Mesendoderm (in vitro differentiated cells): Measurements from ENCODE around the gene ARID1B.

ENCODE experiments used
- DNase-seq: peaks from one replicate; pipeline ENCODE4 v3.0.0; 2013
- H2AK5ac ChIP-seq: 2 replicates; pipeline ENCODE4 v1.6.1; 2013; ENCODE audit warnings: low read length, inconsistent platforms
- H2BK120ac ChIP-seq: 2 replicates; pipeline ENCODE4 v1.6.1; 2013; ENCODE audit warnings: low read depth, mild to moderate bottlenecking, low read length, moderate library complexity, mixed read lengths
- H2BK15ac ChIP-seq: replicated peaks from 2 replicates; pipeline ENCODE4 v1.6.1; 2013; ENCODE audit warnings: low read depth, mild to moderate bottlenecking, moderate library complexity
- H2BK5ac ChIP-seq: 2 replicates; pipeline ENCODE4 v1.6.1; 2013; ENCODE audit warnings: low read length, inconsistent platforms
- H3K18ac ChIP-seq: 2 replicates; pipeline ENCODE4 v1.6.1; 2013; ENCODE audit warnings: mild to moderate bottlenecking, low read length, mixed read lengths
- H3K23ac ChIP-seq: one replicate; pipeline ENCODE4 v1.6.1; 2013; ENCODE audit warnings: low read length
- H3K27ac ChIP-seq: 2 replicates; pipeline ENCODE4 v1.5.1; 2013; ENCODE audit warnings: low read depth, mild to moderate bottlenecking, inconsistent platforms, low read length, moderate library complexity
- H3K27me3 ChIP-seq: 2 replicates; pipeline ENCODE4 v1.6.1; 2013; ENCODE audit warnings: low read length, control low read depth, mild to moderate bottlenecking, inconsistent platforms; ENCODE audit not compliant: insufficient read depth, poor library complexity
- H3K36me3 ChIP-seq: 2 replicates; pipeline ENCODE4 v1.6.1; 2013; ENCODE audit warnings: low read length, inconsistent platforms; ENCODE audit not compliant: control insufficient read depth, insufficient read depth
- H3K4ac ChIP-seq: one replicate; pipeline ENCODE4 v1.6.1; 2013; ENCODE audit warnings: low read depth, mild to moderate bottlenecking, low read length, moderate library complexity
- H3K4me1 ChIP-seq: 2 replicates; pipeline ENCODE4 v1.6.1; 2013; ENCODE audit warnings: low read depth, low read length, inconsistent platforms; ENCODE audit not compliant: control insufficient read depth
- H3K4me2 ChIP-seq: 2 replicates; pipeline ENCODE4 v1.6.1; 2013; ENCODE audit warnings: low read length
- H3K4me3 ChIP-seq: 2 replicates; pipeline ENCODE4 v1.5.1; 2013; ENCODE audit warnings: mild to moderate bottlenecking, low read length
- H3K56ac ChIP-seq: one replicate; pipeline ENCODE4 v1.6.1; 2013; ENCODE audit warnings: low read length
- H3K79me1 ChIP-seq: 2 replicates; pipeline ENCODE4 v1.6.1; 2013; ENCODE audit warnings: low read length, inconsistent platforms
- H3K79me2 ChIP-seq: 2 replicates; pipeline ENCODE4 v1.6.1; 2013; ENCODE audit warnings: mild to moderate bottlenecking, low read length; ENCODE audit not compliant: control insufficient read depth, insufficient read depth
- H3K9ac ChIP-seq: 2 replicates; pipeline ENCODE4 v1.6.1; 2013; ENCODE audit warnings: low read length, inconsistent platforms
- H4K5ac ChIP-seq: one replicate; pipeline ENCODE4 v1.6.1; 2013; ENCODE audit warnings: low read length
- H4K8ac ChIP-seq: one replicate; pipeline ENCODE4 v1.6.1; 2013; ENCODE audit warnings: low read depth, mild to moderate bottlenecking, control low read depth, low read length, moderate library complexity
- WGBS: extraction: QIAGEN DNeasy Blood & Tissue Kit; methylation state at CpG from one replicate; pipeline ENCODE4 v1.1.7; 2013; ENCODE audit warnings: low lambda C conversion rate, missing lambda C conversion rate; ENCODE audit not compliant: insufficient coverage; ENCODE audit errors: extremely low coverage; 5-methylcytosine and 5-hydroxymethylcytosine counted together

ARID1B gene

DNA sequence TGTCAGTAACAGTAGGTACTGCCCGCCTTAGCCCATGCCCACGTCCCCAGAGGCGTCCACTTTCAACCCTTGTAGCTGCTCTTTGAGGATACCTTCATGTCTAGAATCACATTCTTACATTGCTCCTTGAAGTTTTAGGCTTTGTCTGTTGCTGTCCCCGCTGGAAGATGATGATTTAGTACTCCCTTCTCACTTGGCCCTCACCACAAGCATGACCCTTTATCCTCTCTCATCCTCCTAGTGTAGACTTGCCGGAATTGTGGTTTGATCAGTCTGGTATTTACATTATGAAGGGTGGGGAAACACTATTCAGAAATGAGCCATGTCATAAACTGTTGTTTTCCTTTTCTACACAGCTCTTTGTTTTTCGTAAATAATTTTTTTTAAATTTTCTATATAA, 87.4 kb downstream of the ARID1B start:
- no peak for DNase-seq
- Histone ChIP-seq H3K18ac (no peak overlapping the region), H3K23ac (no peak overlapping the region), H4K8ac (no peak overlapping the region), H2BK120ac (no peak overlapping the region), H2AK5ac (no peak overlapping the region), H3K79me1 (peaks cover 29% of the 10 kb centered on the region), H3K27me3 (no peaks in the 10 kb centered on the region), H3K4me1 (no peaks in the 10 kb centered on the region), H2BK5ac (no peak overlapping the region), H3K79me2 (peaks cover 70% of the 10 kb centered on the region), H3K56ac (no peak overlapping the region), H3K4me2 (no peak overlapping the region), H3K4me3 (no peak overlapping the region), H3K36me3 (no peaks in the 10 kb centered on the region), H3K9ac (no peak overlapping the region), H2BK15ac (no peak overlapping the region), H3K4ac (no peak overlapping the region), H4K5ac (no peak overlapping the region), H3K27ac (no peak overlapping the region)
- no CpG with 5 or more reads among the region's 6 CpGs for WGBS

DNA sequence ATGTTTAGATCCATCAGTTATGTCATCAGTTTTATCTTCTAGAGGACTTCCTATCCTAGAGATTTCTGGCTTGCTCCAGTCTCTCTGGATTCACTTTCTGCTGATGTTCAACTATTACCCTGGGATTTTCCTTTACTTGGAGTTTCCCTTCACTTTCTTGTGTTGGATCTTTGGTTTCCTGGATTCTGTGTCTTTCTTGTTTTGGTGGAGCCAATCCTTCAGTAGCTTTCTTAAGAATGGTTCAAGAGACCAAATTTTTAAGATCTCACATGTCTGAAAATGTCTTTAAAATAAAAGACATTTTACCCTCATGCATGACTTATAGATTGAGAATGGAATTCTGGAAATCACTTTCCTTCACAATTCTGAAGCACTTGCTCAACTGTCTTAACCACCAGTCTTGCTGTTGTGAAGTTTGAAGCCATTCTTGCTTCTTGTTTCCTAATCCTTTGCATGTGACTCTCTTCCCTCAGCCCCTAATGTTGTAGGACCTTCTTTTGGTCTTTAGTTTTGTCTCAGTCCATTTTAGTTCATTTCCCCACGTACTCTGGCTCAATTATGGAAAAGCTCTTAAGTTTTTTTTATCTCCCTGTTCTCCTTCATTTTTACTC, 87.9 kb downstream of the ARID1B start:
- Histone ChIP-seq H3K18ac (no peak overlapping the region), H2BK15ac (no peak overlapping the region), H3K23ac (no peak overlapping the region), H3K9ac (no peak overlapping the region), H3K56ac (no peak overlapping the region), H2BK5ac (no peak overlapping the region), H4K8ac (no peak overlapping the region), H3K27me3 (no peaks in the 10 kb centered on the region), H4K5ac (no peak overlapping the region), H3K4me1 (peaks cover 2% of the 10 kb centered on the region), H3K4me3 (no peak overlapping the region), H3K79me2 (peaks cover 68% of the 10 kb centered on the region), H2AK5ac (no peak overlapping the region), H3K79me1 (peaks cover 29% of the 10 kb centered on the region), H3K4me2 (no peak overlapping the region), H3K36me3 (no peaks in the 10 kb centered on the region), H2BK120ac (no peak overlapping the region), H3K27ac (no peak overlapping the region), H3K4ac (no peak overlapping the region)
- WGBS = no CpG with 5 or more reads among the region's 1 CpG
- no peak for DNase-seq

- H3K23ac ChIP-seq = no peak overlapping the region
- no peak overlapping the region for H3K4me3 ChIP-seq
- H2BK120ac ChIP-seq = no peak overlapping the region
- peak; percentile 41 for DNase-seq
- H3K27me3 ChIP-seq = no peaks in the 10 kb centered on the region
- no peak overlapping the region for H3K27ac ChIP-seq
- no peak overlapping the region for H3K9ac ChIP-seq
- no peak overlapping the region for H4K5ac ChIP-seq
- H2AK5ac ChIP-seq = no peak overlapping the region
- no peak overlapping the region for H3K18ac ChIP-seq
- H2BK15ac ChIP-seq = no peak overlapping the region
- H3K36me3 ChIP-seq = no peaks in the 10 kb centered on the region
- peaks cover 7% of the 10 kb centered on the region for H3K4me1 ChIP-seq
- peaks cover 70% of the 10 kb centered on the region for H3K79me2 ChIP-seq
- H3K56ac ChIP-seq = no peak overlapping the region
- H4K8ac ChIP-seq = no peak overlapping the region
- no peak overlapping the region for H3K4ac ChIP-seq
- H3K4me2 ChIP-seq = no peak overlapping the region
- WGBS = no CpG with 5 or more reads among the region's 10 CpGs
- H2BK5ac ChIP-seq = no peak overlapping the region
- peaks cover 28% of the 10 kb centered on the region for H3K79me1 ChIP-seq
These were observed 89.2 kb downstream of the ARID1B start for GRCh38 chr6:156866220-156867015.

DNA sequence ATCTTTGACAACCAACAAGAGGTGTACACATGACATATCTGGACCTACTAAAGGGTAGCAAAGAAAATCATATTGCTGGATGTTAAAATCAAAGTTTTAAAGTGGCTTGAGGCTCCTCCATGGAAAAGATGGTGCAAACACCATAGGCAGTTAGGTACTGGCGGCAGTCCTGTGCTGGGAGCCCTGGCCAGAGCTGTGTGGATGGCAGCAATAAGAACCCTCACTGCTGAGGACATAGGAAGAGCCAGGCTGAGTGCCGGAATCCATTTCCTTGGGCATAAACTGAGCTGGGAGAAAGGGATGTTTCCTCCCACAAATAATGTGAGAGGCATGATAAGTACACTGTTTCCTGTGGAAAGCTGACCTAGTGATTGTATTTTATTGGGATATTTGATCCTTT, 89.9 kb downstream of the ARID1B start:
- no CpG with 5 or more reads among the region's 2 CpGs for WGBS
- H3K4me1 ChIP-seq = peaks cover 7% of the 10 kb centered on the region
- no peaks in the 10 kb centered on the region for H3K27me3 ChIP-seq
- H2AK5ac ChIP-seq = no peak overlapping the region
- H3K23ac ChIP-seq = no peak overlapping the region
- no peak overlapping the region for H3K56ac ChIP-seq
- H3K36me3 ChIP-seq = no peaks in the 10 kb centered on the region
- H3K79me2 ChIP-seq = peaks cover 69% of the 10 kb centered on the region
- H2BK5ac ChIP-seq = no peak overlapping the region
- H3K79me1 ChIP-seq = peaks cover 24% of the 10 kb centered on the region
- H3K27ac ChIP-seq = no peak overlapping the region
- H3K18ac ChIP-seq = no peak overlapping the region
- no peak overlapping the region for H2BK15ac ChIP-seq
- no peak overlapping the region for H3K4me2 ChIP-seq
- H4K5ac ChIP-seq = no peak overlapping the region
- no peak overlapping the region for H3K4me3 ChIP-seq
- H2BK120ac ChIP-seq = no peak overlapping the region
- no peak for DNase-seq
- H3K4ac ChIP-seq = no peak overlapping the region
- no peak overlapping the region for H4K8ac ChIP-seq
- H3K9ac ChIP-seq = no peak overlapping the region

DNA sequence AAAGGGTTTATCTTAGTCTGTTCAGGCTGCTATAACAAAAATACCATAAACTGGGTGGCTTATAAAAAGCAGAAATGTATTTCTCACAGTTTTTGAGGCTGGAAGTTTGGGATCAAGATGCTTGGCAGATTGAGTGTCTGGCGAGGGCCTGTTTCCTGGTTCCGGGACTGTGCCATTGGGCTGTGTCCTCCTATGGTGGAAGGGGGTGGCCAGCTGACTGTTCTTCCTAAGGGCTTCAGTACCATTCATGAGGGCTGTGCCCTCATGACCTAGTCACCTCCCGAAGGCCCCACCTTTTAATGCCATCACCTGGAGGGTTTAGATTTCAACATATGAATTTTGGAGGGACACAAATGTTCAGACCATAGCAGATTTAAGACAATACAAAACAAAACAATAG, 91.2 kb downstream of the ARID1B start:
- Histone ChIP-seq H4K8ac (no peak overlapping the region), H3K9ac (no peak overlapping the region), H2AK5ac (no peak overlapping the region), H3K36me3 (no peaks in the 10 kb centered on the region), H3K27me3 (no peaks in the 10 kb centered on the region), H2BK15ac (no peak overlapping the region), H2BK120ac (no peak overlapping the region), H3K18ac (peak overlapping the region; percentile 42), H3K23ac (no peak overlapping the region), H3K4me3 (no peak overlapping the region), H4K5ac (no peak overlapping the region), H2BK5ac (no peak overlapping the region), H3K4ac (peak overlapping the region; percentile 36), H3K4me2 (no peak overlapping the region), H3K4me1 (peaks cover 7% of the 10 kb centered on the region), H3K56ac (no peak overlapping the region), H3K79me1 (peaks cover 16% of the 10 kb centered on the region), H3K27ac (peak overlapping the region; percentile 13), H3K79me2 (peaks cover 67% of the 10 kb centered on the region)
- WGBS = no CpG with 5 or more reads among the region's 3 CpGs
- DNase-seq = no peak
